Upper lobe of right lung (tissue), 1 donor: ENCODE measurements around the gene KCTD7. TPM values are rescaled to one million over a fixed set of nuclear protein-coding genes. Genes with fewer than 3 reads are reported as not detected.
"Not testable (repeated sequence)": the region's sequence is repeated elsewhere in the genome, so short reads cannot be mapped to it uniquely, and the experiment has no call there.

Experiments
- ATAC-seq: fragments of 200-7000 bp; cut with Tn5 transposase; one replicate; pipeline ENCODE4 v1.9.1; 2020; ENCODE audit warnings: mild to moderate bottlenecking, moderate library complexity
- DNase-seq: peaks from one replicate; pipeline ENCODE4 v3.0.0-alpha.2; 2020
- H3K27ac ChIP-seq: fragments of 200-600 bp; one replicate; pipeline ENCODE4 v1.8.0; 2022
- H3K27me3 ChIP-seq: fragments of 200-600 bp; one replicate; pipeline ENCODE4 v1.8.0; 2022; ENCODE audit warnings: mild to moderate bottlenecking
- H3K36me3 ChIP-seq: fragments of 200-600 bp; one replicate; pipeline ENCODE4 v1.8.0; 2022
- H3K4me1 ChIP-seq: fragments of 200-600 bp; one replicate; pipeline ENCODE4 v1.8.0; 2022
- H3K4me3 ChIP-seq: fragments of 200-600 bp; one replicate; pipeline ENCODE4 v1.8.0; 2022; ENCODE audit warnings: mild to moderate bottlenecking
- H3K9me3 ChIP-seq: fragments of 200-600 bp; one replicate; pipeline ENCODE4 v1.8.0; 2022
- intact Hi-C: fragments of 100-400 bp; cut with DNase I; formaldehyde crosslinking; loops from one replicate; pipeline ENCODE4 v1.11.0; 2022
- total RNA-seq: library from RNA; stranded (reverse); fragmentation: NEBNext Ultra II Directional; extraction: Animal tissue kit (Norgen Biotek cat#: 25700); gene quantifications from one replicate; pipeline ENCODE4 v1.2.1, GENCODE V29; 2021
- TF ChIP-seq, protein P1 (sequence below): fragments of 200-600 bp; IDR thresholded peaks from one replicate; pipeline ENCODE4 v1.8.0; 2022; ENCODE audit warnings: antibody characterized with exemption
- donor health status: DM: no; HTN: yes; CAD: no; lungs with severe emphysema.

Gene KCTD7
- total RNA-seq, 1 donor from 2014 or later: 12.5 TPM

DNA sequence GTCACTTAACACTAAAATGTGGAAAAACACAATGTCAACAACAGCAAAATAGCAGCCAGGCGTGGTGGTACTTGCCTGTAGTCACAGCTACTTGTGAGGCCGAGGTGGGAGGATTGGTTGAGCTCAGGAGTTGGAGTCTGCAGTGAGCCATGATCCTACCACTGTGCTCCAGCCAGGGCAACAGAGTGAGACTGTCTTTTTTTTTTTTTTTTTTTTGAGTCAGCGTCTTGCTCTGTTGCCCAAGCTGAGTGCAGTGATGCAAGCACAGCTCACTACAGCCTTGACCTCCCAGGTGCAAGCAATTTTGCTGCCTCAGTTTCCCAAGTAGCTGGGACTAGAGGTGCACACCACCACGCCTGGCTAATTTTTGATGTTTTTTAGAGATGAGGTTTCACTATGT lies 6.1 kb downstream of the KCTD7 start:
- Histone ChIP-seq H3K9me3 (no peaks in the 10 kb centered on the region), H3K27ac (no peak overlapping the region), H3K4me3 (no peak overlapping the region), H3K27me3 (no peaks in the 10 kb centered on the region), H3K4me1 (peaks cover 23% of the 10 kb centered on the region), H3K36me3 (peaks cover 53% of the 10 kb centered on the region)
- DNase-seq (no peak), ATAC-seq (no peak)
- TF ChIP-seq, protein P1, sequence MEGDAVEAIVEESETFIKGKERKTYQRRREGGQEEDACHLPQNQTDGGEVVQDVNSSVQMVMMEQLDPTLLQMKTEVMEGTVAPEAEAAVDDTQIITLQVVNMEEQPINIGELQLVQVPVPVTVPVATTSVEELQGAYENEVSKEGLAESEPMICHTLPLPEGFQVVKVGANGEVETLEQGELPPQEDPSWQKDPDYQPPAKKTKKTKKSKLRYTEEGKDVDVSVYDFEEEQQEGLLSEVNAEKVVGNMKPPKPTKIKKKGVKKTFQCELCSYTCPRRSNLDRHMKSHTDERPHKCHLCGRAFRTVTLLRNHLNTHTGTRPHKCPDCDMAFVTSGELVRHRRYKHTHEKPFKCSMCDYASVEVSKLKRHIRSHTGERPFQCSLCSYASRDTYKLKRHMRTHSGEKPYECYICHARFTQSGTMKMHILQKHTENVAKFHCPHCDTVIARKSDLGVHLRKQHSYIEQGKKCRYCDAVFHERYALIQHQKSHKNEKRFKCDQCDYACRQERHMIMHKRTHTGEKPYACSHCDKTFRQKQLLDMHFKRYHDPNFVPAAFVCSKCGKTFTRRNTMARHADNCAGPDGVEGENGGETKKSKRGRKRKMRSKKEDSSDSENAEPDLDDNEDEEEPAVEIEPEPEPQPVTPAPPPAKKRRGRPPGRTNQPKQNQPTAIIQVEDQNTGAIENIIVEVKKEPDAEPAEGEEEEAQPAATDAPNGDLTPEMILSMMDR: no peak
- intact Hi-C loops: no loop called here

DNA sequence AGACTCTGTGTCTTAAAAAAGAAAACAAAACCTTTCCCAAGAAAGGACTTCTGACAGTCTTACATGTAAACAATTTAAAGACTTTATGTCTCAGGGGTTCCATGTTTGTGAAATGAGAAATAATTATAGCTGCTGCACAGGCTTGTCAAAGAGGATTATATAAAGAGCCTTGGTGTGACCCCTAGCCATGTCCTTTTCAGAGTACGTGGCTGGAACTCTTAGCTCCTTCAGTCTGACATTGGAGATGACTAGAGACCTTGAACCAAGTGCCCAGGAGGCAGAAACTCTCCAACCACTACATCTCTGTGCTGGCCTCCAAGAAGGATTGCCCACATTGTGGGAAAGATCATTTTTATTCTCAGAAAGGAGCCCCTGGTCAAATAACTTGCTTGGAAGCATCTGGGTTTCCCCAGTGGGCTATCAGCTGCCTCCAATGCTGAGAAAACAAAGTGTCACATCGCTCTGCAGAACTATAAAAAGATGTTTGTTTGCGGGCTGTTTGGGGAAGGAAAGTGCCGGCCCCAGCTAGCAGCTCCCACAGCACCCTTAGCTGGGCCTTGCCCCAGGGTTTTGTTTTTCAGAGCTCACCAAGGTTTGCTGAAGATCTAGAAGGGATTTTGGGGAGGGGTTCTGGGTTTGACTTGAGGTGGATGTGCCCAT lies 6.8 kb downstream of the KCTD7 start:
- H3K27me3 ChIP-seq, intact Hi-C loops, H3K9me3 ChIP-seq, H3K27ac ChIP-seq, ATAC-seq, DNase-seq, H3K4me3 ChIP-seq: not testable (repeated sequence)
- H3K4me1 ChIP-seq: peaks cover 16% of the 10 kb centered on the region
- H3K36me3 ChIP-seq: peaks cover 59% of the 10 kb centered on the region

DNA sequence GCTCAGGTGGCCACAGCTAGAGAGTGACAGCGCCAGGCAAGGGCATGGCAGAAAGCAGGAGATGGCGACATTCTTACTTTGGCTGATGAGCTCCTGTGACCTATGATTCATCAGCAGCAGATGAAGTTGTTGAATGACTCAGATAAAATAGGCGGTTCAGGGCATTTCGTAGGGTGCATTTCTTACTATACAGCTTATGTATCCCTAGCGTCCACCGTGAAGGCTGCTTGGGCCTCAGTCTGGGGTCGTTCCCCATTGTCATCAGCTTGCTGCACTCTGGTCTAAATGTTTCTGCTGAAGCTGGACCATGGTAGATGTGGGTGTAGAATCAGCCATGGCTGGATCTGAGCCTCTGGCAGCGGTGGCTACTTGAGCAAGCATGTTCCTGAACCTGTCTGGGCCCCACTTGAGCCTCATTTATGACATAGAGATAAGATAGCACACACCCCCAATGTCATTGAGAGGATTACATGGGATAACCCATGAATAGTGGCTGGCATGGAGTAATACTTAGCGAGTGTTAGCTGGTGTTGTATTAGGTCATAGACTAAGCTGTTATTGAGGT lies 7.4 kb downstream of the KCTD7 start:
- peak; percentile 68 for ATAC-seq

DNA sequence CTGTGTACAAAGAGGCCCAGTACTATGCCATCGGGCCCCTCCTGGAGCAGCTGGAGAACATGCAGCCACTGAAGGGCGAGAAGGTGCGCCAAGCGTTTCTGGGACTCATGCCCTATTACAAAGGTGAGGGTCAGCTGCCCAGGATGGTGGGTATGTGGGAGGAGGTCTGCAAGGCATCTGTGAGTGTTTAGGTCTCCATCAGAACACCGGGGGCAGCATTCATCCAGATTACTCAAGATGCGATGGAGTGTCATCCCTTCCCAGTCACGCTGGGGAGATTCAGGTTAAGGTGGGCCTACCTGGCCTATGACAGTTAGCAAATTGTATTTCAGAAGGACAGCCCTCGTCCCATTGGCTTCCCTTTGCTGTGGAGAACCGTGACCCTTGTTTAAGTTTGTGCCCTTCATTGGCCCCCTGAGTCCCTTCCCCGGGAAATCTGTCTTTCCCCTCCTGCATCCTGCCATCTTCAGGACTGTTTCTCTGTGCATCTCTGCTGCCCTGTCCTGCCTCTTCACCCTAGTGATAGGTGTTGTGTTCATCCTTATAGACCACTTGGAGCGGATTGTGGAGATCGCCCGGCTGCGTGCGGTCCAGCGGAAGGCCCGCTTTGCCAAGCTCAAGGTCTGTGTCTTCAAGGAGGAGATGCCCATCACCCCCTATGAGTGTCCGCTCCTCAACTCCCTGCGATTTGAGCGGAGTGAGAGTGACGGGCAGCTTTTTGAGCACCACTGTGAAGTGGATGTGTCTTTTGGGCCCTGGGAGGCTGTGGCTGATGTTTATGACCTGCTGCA lies 9.8 kb downstream of the KCTD7 start:
- no peak for DNase-seq

More for the DNA sequence above, 7.4 kb downstream of the KCTD7 start:
- intact Hi-C loops, H3K9me3 ChIP-seq, H3K27ac ChIP-seq, H3K27me3 ChIP-seq, DNase-seq, H3K4me3 ChIP-seq: not testable (repeated sequence)
- Histone ChIP-seq H3K4me1 (peaks cover 10% of the 10 kb centered on the region), H3K36me3 (peaks cover 65% of the 10 kb centered on the region)

DNA sequence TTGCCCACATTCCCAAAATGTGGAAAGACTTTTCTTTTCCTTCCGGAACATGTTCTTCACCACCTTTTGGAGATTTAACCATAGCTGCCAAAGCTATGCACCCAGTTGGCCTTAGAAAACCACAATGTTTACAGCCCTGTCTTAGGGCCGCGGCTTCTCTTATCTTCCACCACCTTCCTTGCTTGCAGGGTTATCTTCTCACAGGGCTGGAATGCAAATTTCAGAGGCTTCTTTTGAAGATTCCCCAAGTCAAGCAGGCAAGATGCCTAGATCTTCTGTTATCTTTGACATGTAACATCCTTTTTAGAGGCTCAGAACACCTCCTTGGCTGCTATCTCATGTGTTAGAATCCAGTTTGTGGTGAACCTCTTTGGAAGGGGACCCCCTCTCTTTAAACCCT lies 11.1 kb downstream of the KCTD7 start:
- no peak overlapping the region for H3K4me3 ChIP-seq
- no peak for DNase-seq
- ATAC-seq: no peak
- H3K4me1 ChIP-seq: no peaks in the 10 kb centered on the region
- H3K9me3 ChIP-seq: no peaks in the 10 kb centered on the region
- no peak overlapping the region for H3K27ac ChIP-seq
- intact Hi-C loops: no loop called here
- TF ChIP-seq, protein P1: no peak
- peaks cover 82% of the 10 kb centered on the region for H3K36me3 ChIP-seq
- no peaks in the 10 kb centered on the region for H3K27me3 ChIP-seq

More for the DNA sequence above, 9.8 kb downstream of the KCTD7 start:
- H3K36me3 ChIP-seq: peaks cover 82% of the 10 kb centered on the region
- H3K27ac ChIP-seq: no peak overlapping the region
- no peak overlapping the region for H3K4me3 ChIP-seq
- TF ChIP-seq, protein P1: no peak
- intact Hi-C loops: no loop called here
- no peaks in the 10 kb centered on the region for H3K4me1 ChIP-seq
- no peaks in the 10 kb centered on the region for H3K27me3 ChIP-seq
- H3K9me3 ChIP-seq: no peaks in the 10 kb centered on the region
- ATAC-seq: no peak

DNA sequence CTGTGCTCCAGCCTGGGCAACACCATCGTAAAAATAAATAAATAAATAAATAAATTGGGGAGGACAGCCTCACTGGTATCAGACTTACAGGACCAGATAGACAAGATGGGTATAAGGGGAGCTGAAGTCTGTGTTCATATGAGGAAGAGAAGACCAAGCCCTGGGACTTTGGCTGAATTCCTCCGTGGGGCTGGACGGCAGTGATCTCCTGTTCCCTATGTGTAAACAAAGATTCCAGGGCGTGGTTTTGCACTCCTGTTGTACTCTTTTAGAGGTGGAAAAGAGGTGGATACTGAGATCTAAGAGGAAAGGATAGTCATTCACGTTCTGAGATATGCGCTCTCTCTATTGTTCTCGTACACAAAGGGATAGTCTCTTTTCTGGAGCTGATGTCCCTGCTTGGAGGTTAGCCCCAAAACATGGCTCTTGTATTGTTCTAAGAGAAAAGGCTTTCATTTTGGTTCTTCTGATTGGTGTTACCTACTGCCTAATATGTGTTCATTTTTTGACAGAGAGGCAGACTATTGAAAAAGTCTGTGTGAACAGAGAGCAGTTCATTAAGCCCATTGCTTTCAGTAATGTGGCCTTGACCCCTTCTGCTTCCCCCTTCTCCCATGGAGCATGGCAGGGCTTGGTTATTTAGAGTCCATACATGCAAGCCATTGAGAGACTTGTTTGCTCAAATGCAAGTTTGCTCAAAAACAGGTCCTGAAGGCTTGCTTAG lies 12.3 kb downstream of the KCTD7 start:
- Histone ChIP-seq H3K27ac (no peak overlapping the region), H3K36me3 (peaks cover 89% of the 10 kb centered on the region), H3K4me3 (no peak overlapping the region), H3K27me3 (no peaks in the 10 kb centered on the region), H3K4me1 (no peaks in the 10 kb centered on the region), H3K9me3 (no peaks in the 10 kb centered on the region)
- TF ChIP-seq, protein P1: no peak
- ATAC-seq: no peak
- intact Hi-C loops: no loop called here
- DNase-seq: no peak
